Smooth muscle cell (in vitro differentiated cells): Measurements from ENCODE around the gene PRRT1. TPM values are rescaled to one million over a fixed set of nuclear protein-coding genes. Genes with fewer than 3 reads are reported as not detected.

Experiments
- DNase-seq: peaks from one replicate; lab custom pipeline; 2025; ENCODE audit not compliant: unreplicated experiment; lab: John Stamatoyannopoulos, UW
- H2AFZ ChIP-seq: fragments of 200-600 bp; sonication (generic); 2 replicates; pipeline ENCODE4 v1.6.0; 2016; ENCODE audit warnings: antibody characterized with exemption, low read depth, mild to moderate bottlenecking
- H3F3A ChIP-seq: fragments of 200-600 bp; sonication (generic); 2 replicates; pipeline ENCODE4 v1.6.0; 2017; ENCODE audit warnings: antibody characterized with exemption, low read depth
- H3K27ac ChIP-seq: fragments of 200-600 bp; sonication (generic); 2 replicates; pipeline ENCODE4 v1.5.1; 2016; ENCODE audit warnings: low read depth, mild to moderate bottlenecking
- H3K27me3 ChIP-seq: fragments of 200-600 bp; sonication (generic); 2 replicates; pipeline ENCODE4 v1.6.1; 2016; ENCODE audit warnings: low read depth, mild to moderate bottlenecking
- H3K36me3 ChIP-seq: fragments of 200-600 bp; sonication (generic); 2 replicates; pipeline ENCODE4 v1.5.1; 2016; ENCODE audit warnings: low read depth
- H3K4me1 ChIP-seq: fragments of 200-600 bp; sonication (generic); 2 replicates; pipeline ENCODE4 v1.5.1; 2016; ENCODE audit warnings: low read depth
- H3K4me2 ChIP-seq: fragments of 200-600 bp; sonication (generic); 2 replicates; pipeline ENCODE4 v1.6.0; 2016; ENCODE audit warnings: mild to moderate bottlenecking
- H3K4me3 ChIP-seq: fragments of 200-600 bp; sonication (generic); 2 replicates; pipeline ENCODE4 v1.5.1; 2016; ENCODE audit warnings: mild to moderate bottlenecking
- H3K79me2 ChIP-seq: fragments of 200-600 bp; sonication (generic); 2 replicates; pipeline ENCODE4 v1.6.0; 2016; ENCODE audit warnings: low read depth, mild to moderate bottlenecking
- H3K9ac ChIP-seq: fragments of 200-600 bp; sonication (generic); 2 replicates; pipeline ENCODE4 v1.6.0; 2016; ENCODE audit warnings: low read depth
- H3K9me3 ChIP-seq: fragments of 200-600 bp; sonication (generic); replicated peaks from 2 replicates; pipeline ENCODE4 v1.5.1; 2016; ENCODE audit warnings: low read depth
- H4K20me1 ChIP-seq: fragments of 200-600 bp; sonication (generic); 2 replicates; pipeline ENCODE4 v1.6.0; 2016; ENCODE audit warnings: low read depth
- CTCF ChIP-seq: fragments of 200-600 bp; sonication (generic); IDR thresholded peaks from 2 replicates; pipeline ENCODE4 v1.5.1; 2017; ENCODE audit warnings: borderline replicate concordance, mild to moderate bottlenecking, antibody characterized with exemption; ENCODE audit not compliant: insufficient read depth, poor library complexity, severe bottlenecking
- WGBS: methylation state at CpG from one replicate; pipeline ENCODE4 v1.1.7; 2016; ENCODE audit warnings: low lambda C conversion rate; 5-methylcytosine and 5-hydroxymethylcytosine counted together
- polyA plus RNA-seq: library from polyadenylated mRNA; unstranded; fragments of >200 nt; fragmentation: Nextera tagmentation; extraction: Ambion mirVana; gene quantifications from 2 replicates; pipeline ENCODE4 v1.2.1, GENCODE V29; 2016
- total RNA-seq: library from RNA; depleted of rRNA; stranded (reverse); fragments of >200 nt; gene quantifications from 2 replicates; pipeline ENCODE4 v1.2.3, GENCODE V29; 2014

Gene PRRT1
- total and polyA plus RNA-seq, 2 experiments from 2014 or later, result 3.3 TPM; not detected in 1

DNA sequence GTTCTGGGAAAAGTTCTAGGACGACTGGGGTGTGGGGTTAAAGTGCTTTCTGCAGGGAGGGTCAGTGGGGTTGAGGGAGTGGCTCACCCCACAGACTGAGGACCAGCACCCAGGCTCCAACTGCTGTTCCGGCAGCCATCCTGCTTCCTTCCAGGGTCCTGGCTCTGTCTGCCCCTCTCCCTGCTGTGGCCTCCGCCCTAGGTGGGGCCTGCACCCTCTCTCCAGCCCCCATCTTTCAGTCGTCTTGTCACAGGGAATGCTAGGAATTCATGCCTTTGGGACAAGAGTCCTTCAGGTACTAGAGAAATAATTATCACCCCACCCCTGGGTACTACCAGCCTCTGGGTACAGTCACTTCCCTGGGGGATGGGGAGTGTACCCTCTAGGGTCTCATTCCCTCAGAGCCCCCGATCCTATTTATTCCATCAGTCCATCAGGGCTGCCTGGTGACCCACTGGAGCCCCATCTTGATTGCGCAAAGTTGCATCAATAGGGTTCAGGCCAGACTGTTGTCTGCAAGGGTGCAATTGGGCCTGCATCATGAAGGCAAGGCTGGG lies 32.4 kb upstream of the PRRT1 start, which contains the start of gene AGER:
AGER (minus strand) TSS at position 170 of the 557 bp plus-strand sequence; CDS start at position 139, 31 bp downstream.
- TF ChIP-seq CTCF, result no peak
- Histone ChIP-seq H3K27me3 (no peaks in the 10 kb centered on the region), H2AFZ (no peak within 1 kb of the TSS), H3K9ac (no peak within 1 kb of the TSS), H3K4me2 (no peak within 1 kb of the TSS), H3F3A (peaks cover 19% of the 10 kb centered on the region), H3K27ac (peak within 1 kb of the TSS; percentile 82), H4K20me1 (no peaks in the 10 kb centered on the region), H3K36me3 (no peaks in the 10 kb centered on the region), H3K4me1 (peaks cover 14% of the 10 kb centered on the region), H3K79me2 (peaks cover 15% of the 10 kb centered on the region), H3K9me3 (no peaks in the 10 kb centered on the region), H3K4me3 (no peak within 1 kb of the TSS)
- DNase-seq, result no peak
- WGBS, result 87% methylated on average over 6 of the region's 6 CpGs

DNA sequence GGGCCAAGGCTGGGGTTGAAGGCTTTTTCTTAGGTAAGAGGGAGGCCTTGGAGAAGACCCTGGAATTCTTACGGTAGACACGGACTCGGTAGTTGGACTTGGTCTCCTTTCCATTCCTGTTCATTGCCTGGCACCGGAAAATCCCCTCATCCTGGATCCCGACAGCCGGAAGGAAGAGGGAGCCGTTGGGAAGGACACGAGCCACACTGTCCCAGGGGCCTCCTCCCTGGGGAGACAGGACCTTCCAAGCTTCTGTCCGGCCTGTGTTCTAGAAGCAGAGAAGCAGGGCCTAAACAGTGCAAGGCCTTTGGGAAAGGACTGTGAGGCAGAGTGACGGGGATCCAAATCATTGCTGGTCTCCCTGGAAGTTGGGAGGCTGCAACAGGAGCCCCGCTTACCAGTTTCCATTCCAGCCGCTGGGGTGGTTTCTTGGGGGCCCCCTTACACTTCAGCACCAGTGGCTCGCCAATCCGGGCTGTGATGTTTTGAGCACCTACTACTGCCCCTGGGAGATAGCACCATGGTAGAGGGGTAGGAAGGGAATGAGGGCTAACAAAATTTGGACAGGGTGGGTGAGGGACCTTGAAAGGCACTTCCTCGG lies 31.8 kb upstream of the PRRT1 start:
- 94% methylated on average over 15 of the region's 15 CpGs for WGBS
- Histone ChIP-seq H3F3A (peaks cover 19% of the 10 kb centered on the region), H4K20me1 (no peaks in the 10 kb centered on the region), H3K4me3 (no peak overlapping the region), H3K9ac (no peak overlapping the region), H3K79me2 (peaks cover 15% of the 10 kb centered on the region), H3K9me3 (no peaks in the 10 kb centered on the region), H3K4me2 (no peak overlapping the region), H3K4me1 (peaks cover 9% of the 10 kb centered on the region), H3K27me3 (no peaks in the 10 kb centered on the region), H3K27ac (no peak overlapping the region), H2AFZ (no peak overlapping the region), H3K36me3 (no peaks in the 10 kb centered on the region)
- no peak for DNase-seq
- no peak for TF ChIP-seq CTCF

GRCh38 chr6:32183030-32183429 lies 31.3 kb upstream of the PRRT1 start:
- TF ChIP-seq CTCF, result no peak

DNA sequence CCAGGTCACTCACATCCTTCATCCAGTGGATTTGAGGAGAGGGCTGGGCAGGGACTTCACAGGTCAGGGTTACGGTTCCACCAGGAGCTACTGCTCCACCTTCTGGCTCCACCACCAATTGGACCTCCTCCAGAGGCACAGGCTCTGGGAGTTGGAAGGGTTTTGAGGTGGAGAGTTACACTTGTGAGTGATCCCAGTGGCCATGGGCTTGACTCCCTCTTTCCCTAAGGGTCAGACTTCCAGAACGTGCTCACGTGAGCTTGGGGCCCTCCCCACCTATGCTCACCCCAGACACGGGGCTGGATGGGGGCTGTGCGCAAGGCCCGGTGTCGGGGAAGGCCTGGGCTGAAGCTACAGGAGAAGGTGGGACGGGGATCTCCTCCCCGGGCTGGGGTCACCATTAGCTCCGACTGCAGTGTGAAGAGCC lies 30.8 kb upstream of the PRRT1 start:
- no peak for TF ChIP-seq CTCF
- 94% methylated on average over 10 of the region's 10 CpGs for WGBS

More at GRCh38 chr6:32183030-32183429, 31.3 kb upstream of the PRRT1 start:
- H3K4me2 ChIP-seq, result no peak overlapping the region
- DNase-seq, result no peak
- peaks cover 11% of the 10 kb centered on the region for H3K79me2 ChIP-seq
- H3F3A ChIP-seq, result peaks cover 19% of the 10 kb centered on the region
- 89% methylated on average over 3 of the region's 3 CpGs for WGBS
- H3K9me3 ChIP-seq, result no peaks in the 10 kb centered on the region
- H3K4me3 ChIP-seq, result no peak overlapping the region
- no peaks in the 10 kb centered on the region for H3K36me3 ChIP-seq
- H2AFZ ChIP-seq, result no peak overlapping the region
- H3K27ac ChIP-seq, result no peak overlapping the region
- no peaks in the 10 kb centered on the region for H3K27me3 ChIP-seq
- no peaks in the 10 kb centered on the region for H4K20me1 ChIP-seq
- H3K4me1 ChIP-seq, result peaks cover 3% of the 10 kb centered on the region
- no peak overlapping the region for H3K9ac ChIP-seq

More for the DNA sequence above, 30.8 kb upstream of the PRRT1 start:
- no peak overlapping the region for H2AFZ ChIP-seq
- no peaks in the 10 kb centered on the region for H4K20me1 ChIP-seq
- H3K4me3 ChIP-seq, result no peak overlapping the region
- no peaks in the 10 kb centered on the region for H3K9me3 ChIP-seq
- peaks cover 15% of the 10 kb centered on the region for H3F3A ChIP-seq
- peaks cover 11% of the 10 kb centered on the region for H3K79me2 ChIP-seq
- peaks cover 3% of the 10 kb centered on the region for H3K4me1 ChIP-seq
- no peaks in the 10 kb centered on the region for H3K27me3 ChIP-seq
- H3K4me2 ChIP-seq, result no peak overlapping the region
- H3K27ac ChIP-seq, result no peak overlapping the region
- no peak for DNase-seq
- no peak overlapping the region for H3K9ac ChIP-seq
- H3K36me3 ChIP-seq, result no peaks in the 10 kb centered on the region
